GM21529 (cell line): ENCODE data around the gene DEFB129.
A peak's percentile ranks its signal among the peaks of the same experiment; 100 is the strongest.
"Not testable (repeated sequence)": the region's sequence is repeated elsewhere in the genome, so short reads cannot be mapped to it uniquely, and the experiment has no call there.

ENCODE experiments used
- ATAC-seq: cut with Tn5 transposase; IDR thresholded peaks from one replicate; pipeline ENCODE4 v1.9.1; 2021; ENCODE audit not compliant: unreplicated experiment

The DEFB129 gene

GRCh38 chr20:252801-253200 is 25.7 kb downstream of the DEFB129 start:
- no peak for ATAC-seq

DNA sequence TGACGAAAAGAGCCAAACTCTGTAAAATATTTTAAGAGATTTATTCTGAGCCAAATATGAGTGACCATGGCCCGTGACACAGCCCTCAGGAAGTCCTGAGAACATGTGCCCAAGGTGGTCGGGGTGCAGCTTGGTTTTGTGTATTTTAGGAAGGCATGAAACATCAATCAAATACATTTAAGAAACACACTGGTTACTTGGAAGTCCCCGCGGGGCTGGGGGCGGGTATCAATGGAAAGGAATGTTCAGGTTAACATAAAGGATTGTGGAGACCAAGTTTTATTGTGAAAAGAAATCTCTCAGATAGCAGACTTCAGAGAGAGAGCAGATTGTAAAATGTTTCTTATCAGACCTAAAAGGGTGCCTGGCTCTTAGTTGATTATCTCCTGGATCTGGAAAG is 26.4 kb downstream of the DEFB129 start:
- not testable (repeated sequence) for ATAC-seq

- no peak for ATAC-seq
Measured at GRCh38 chr20:257419-257818, 30.4 kb downstream of the DEFB129 start, which contains the start of gene DEFB132. Gene DEFB132, plus strand, starts transcription at chr20:257724. Its CDS starts 55 bp downstream, at chr20:257779.

DNA sequence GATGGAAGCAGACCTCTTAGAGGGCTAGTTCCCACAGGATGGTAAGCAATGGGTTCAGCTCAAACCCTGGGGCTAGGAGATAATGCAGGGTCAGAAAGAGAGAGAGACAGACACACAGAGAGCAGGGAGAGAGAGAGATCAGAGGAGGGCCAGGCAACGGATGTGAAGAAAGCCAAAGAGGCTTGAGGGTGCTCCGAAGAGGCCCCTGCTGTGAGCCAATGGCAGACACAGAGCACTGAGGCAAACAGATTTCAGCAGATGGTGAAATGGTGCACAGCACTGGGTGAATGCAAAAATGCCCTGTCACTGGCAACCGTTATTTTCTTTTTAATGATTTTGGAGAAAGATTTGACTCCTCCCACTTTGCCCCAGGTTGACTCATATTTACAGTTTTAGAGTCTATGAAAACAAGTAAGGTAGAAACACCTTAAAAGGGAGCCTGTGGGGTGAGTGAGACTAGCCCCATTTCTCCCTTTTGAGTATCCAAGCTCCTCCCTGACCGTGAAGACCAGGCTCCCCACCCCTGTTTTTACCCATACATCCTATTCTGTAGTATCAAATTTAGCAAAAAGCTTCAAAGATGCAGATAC is 31.3 kb downstream of the DEFB129 start:
- no peak for ATAC-seq

GRCh38 chr20:258963-259362 is 31.9 kb downstream of the DEFB129 start:
- ATAC-seq: no peak

DNA sequence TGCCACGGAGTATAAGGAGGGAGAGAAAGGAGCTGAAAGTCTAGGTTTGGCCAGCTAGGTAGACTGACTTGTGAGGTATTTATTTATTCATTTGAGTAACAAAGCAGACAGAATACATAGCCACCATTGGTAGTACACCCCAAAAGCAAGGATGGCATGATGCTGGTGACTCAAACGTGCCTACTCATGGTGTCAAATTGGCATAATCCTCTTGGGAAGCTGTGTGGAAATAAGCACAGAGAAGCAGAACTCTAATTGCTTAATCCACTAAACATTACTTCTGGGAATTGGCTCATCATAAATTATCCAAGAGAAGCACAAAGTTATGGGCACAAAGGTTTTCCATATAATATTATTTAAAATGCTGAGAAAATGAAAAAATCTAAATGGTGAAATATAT is 32.9 kb downstream of the DEFB129 start:
- no peak for ATAC-seq

DNA sequence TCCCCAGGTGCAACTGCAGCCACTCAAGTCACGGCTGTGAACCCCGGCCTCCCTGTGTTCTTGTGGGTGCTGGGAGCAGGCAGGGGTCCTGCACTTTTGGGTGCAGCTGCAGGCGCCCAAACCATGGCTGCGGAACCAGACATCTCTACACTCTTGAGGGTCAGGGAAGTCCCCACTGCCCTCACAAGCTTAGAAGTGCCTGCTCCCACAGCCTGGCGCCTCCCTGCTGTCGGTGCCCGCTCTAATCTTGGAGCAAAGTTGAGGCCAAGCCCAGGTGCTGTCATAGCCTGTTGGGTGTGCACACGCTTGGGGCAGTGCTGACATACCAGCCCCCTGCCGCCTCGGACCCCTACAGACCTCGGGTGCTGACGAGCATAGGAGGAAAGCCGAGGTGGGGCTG is 36.6 kb downstream of the DEFB129 start:
- no peak for ATAC-seq

DNA sequence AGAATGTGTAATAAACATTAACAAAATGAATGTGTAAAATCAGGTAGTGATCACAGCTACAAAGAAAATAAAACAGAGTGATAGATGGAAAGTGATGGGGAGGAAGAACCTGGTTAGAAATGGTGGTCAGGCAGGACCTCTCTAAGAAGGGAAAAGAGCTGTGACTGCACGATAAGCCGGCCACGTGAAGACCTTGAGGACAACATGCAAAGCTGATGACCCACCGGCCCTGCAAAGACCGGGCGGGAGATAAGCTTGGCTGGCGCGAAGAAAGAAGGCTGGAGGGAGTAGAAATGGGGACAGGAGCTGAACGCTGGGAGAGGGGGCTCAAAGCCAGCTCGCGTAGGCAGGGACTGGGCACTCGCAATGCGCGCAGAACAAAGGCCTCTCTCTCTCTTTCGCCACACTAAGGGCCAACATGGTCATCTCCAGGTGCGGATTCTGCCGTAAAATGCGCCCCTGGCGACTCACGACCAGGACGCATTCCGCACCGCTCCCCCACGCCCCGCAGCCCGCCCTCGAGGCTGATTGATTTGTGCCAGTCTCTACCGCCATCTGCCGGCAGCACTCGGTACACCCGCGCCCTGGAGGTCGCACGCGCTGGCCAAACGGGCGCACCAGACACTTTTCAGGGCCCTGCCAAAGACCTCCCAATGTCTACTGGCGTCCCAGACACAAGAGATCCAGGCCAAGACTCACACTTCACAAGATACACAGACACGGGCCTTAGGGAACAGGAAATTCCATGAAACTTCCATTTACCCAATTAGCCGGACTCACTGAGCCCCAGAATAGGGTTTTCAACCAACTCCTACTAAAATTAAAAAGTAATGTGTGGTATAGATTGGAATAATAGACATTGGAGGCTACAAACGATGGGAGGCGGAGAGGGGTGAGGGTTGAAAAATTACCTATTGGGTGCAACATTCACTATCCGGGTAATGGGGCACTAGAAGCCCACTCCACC is 39.8 kb downstream of the DEFB129 start:
- peak; percentile 90 for ATAC-seq

- no peak for ATAC-seq
Measured at GRCh38 chr20:270517-270916, 43.5 kb downstream of the DEFB129 start.

DNA sequence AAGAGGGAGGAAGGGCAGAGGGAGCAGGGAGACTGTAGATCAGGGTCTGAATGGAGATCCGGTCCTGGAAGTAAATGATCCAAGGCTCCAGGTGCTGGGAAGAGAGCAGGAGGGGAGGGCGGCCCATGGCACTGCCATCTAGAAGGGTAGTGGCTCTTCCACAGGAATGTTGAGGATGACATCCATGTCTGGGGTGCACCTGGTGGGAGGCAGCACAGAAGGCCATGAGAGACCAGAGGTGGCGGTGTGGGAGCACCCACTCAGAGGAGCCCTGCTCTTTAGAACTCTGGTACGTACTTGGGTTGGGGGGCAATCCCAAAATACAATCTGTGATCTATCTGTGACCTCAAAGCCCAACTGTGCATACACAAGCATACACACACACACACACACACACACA is 44.0 kb downstream of the DEFB129 start:
- ATAC-seq: no peak

DNA sequence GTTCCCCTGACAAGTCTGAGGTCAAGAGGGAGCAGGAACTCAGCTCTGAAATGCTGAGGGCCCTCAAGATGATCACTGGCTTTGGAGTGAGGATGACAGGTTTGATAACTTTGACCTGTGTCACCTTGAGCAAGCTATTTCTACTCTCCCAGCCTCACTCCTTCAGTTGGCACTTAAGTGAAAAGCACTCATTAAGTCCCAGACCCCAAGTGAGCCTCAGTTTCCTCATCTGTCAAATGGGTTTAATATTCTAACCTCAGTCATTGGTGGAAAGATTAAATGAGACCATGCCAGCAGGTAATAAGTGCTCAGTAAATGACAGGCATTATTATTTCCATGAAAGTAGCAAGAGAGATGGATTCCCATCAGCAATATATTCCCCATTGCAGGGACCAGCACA is 44.5 kb downstream of the DEFB129 start:
- no peak for ATAC-seq

GRCh38 chr20:272718-273117 is 45.7 kb downstream of the DEFB129 start:
- no peak for ATAC-seq

- no peak for ATAC-seq
Measured at GRCh38 chr20:273884-274283, 46.8 kb downstream of the DEFB129 start.

- no peak for ATAC-seq
Measured at GRCh38 chr20:275791-276190, 48.7 kb downstream of the DEFB129 start.

DNA sequence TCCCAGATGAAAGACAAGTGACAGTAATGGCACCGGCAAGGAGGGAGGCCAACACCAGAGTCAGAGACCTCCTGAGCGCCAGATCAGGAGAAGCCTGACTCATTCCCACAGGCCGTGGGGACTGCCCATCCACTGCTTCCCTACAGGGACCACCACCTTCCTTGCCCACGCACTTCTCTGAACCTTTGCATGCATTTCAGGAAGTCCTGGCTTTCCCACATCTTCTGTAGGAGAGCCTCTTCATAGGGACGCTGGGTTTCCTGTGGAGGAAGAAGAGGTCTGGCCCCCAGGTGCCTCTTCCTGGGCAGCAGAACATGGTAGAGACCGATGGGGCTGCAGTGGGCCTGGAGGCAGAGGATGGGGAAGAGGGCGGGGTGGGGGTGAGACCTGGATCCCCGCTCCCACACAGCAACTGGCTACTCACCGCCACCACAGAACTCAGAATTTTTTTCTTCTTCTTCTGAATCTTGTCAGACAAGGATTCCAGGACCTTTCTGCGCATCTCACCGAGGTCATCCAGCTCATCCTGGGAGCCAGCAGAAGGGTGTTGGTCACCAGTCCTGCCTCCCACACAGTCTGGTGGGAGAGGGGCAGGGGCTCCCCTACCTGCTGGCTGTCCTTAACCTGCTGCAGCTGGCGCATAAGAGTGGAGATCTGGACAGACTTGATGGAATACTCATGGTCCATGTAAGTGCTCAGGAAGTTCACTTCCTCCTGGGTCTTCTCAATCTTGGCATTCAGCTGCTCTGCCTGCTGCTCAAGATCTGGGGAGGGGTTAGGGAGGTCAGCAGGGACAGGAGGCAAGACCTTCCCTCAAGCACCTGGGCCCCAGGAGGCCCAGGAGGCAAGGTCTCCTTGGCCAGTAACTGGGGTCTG is 49.8 kb downstream of the DEFB129 start:
- ATAC-seq: no peak

- ATAC-seq: no peak
Measured at GRCh38 chr20:277496-277781, 50.4 kb downstream of the DEFB129 start.

- no peak for ATAC-seq
Measured at GRCh38 chr20:278181-278580, 51.1 kb downstream of the DEFB129 start.

DNA sequence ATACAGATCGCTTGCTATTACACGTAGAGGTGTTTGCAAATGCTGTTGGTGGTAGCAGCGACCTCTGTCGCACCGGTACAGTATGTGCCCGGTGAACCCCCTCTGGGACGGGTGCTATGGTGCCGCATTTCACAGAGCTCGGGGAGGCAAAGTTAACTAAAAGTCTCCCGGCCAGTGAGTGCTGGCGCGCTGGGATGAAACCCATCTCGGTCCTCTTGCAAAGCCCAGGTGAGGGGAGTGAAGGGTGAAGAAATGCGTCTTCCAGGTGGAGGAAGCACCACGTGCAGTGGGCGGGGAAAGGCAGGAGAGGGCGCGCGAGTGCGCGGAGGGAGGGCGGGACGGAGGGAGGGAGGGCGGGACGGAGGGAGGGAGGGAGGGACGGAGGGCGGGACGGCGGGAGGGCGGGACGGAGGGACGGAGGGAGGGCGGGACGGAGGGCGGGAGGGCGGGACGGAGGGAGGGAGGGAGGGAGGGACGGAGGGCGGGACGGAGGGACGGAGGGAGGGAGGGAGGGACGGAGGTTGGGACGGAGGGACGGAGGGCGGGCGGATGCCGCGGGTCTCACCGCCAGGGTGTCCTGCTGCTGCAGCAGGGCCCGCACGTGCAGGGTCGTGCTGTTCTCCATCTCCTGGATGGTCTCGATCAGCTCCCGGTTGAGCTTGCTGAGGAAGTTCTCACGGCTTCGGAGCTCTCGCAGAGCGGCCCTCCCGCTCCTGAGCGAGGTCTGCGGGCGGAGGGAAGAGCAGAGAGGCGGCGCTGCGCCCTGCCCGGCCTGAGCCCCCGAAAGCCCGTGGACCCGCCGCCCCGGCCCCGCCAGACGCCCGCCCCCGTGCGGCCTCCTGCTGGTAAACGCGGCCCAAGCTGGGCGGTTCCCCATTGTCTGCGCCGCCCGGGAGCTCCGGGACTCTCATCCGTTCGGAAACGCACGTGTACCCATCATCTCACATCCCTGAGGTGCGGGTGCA is 51.8 kb downstream of the DEFB129 start:
- no peak for ATAC-seq
